Measurements from ENCODE around the gene SRRM4.

SRRM4 gene

DNA sequence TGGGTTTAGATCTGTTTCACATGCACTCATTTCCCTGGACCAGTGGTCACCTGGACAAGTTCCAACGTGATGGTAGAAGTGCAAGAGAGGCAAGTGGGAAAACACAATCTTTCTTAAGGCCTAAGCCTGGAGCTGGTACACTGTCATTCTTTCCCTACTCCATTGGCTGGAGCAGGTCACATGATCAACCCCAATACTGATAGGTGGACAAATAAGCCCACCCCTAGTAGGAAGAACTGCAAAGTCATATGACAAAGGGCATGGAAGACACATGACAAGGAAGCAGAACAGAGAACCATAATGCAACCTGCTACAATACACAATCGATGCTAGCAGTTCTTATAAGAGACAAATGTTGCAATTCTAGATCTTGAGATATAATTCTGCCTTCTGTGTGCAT lies 66.3 kb downstream of the SRRM4 start:
- no peaks in the 10 kb centered on the region for H3K36me3 ChIP-seq (ENCODE audit: control insufficient read depth in 1 of 2, insufficient read depth in 2 of 2, low read length in 2 of 2)
- no peak overlapping the region for H3K27ac ChIP-seq (ENCODE audit: low read length)
- H3K27me3 ChIP-seq (ENCODE audit: low read depth, low read length): no peaks in the 10 kb centered on the region
- peaks cover 0 to 9% of the 10 kb centered on the region in 2 donors for H3K9me3 ChIP-seq (ENCODE audit: control insufficient read depth in 1 of 2, low read length in 2 of 2)
- H3K4me3 ChIP-seq (ENCODE audit: low read depth in 1 of 2, low read length in 2 of 2): no peak overlapping the region
- H3K4me1 ChIP-seq (ENCODE audit: control insufficient read depth in 1 of 2, insufficient read depth in 2 of 2, low read length in 2 of 2): no peaks in the 10 kb centered on the region

DNA sequence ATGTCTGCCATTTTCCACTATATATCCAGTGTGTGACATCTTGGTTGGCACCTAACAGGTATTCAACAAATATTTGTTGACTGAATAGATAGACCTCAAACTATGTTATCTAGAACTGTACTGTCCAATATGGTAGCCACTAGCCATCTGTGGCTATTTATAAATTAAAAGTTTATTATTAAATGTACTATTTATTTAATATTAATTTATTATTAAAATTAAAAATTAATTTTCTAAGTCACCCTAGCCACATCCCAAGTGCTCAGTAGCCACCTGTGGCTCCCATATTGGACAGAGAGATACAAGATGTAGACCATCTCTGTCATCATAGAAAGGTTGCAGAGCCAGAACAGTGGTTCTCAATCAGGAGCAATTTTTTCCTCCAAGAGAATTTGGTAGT lies 69.3 kb downstream of the SRRM4 start:
- Histone ChIP-seq H3K27me3 (ENCODE audit: low read depth, low read length) (no peaks in the 10 kb centered on the region), H3K9me3 (ENCODE audit: control insufficient read depth in 1 of 2, low read length in 2 of 2) (peaks cover 0 to 12% of the 10 kb centered on the region in 2 donors), H3K4me3 (ENCODE audit: low read depth in 1 of 2, low read length in 2 of 2) (no peak overlapping the region), H3K27ac (ENCODE audit: low read length) (no peak overlapping the region), H3K4me1 (ENCODE audit: control insufficient read depth in 1 of 2, insufficient read depth in 2 of 2, low read length in 2 of 2) (no peaks in the 10 kb centered on the region), H3K36me3 (ENCODE audit: control insufficient read depth in 1 of 2, insufficient read depth in 2 of 2, low read length in 2 of 2) (no peaks in the 10 kb centered on the region)

DNA sequence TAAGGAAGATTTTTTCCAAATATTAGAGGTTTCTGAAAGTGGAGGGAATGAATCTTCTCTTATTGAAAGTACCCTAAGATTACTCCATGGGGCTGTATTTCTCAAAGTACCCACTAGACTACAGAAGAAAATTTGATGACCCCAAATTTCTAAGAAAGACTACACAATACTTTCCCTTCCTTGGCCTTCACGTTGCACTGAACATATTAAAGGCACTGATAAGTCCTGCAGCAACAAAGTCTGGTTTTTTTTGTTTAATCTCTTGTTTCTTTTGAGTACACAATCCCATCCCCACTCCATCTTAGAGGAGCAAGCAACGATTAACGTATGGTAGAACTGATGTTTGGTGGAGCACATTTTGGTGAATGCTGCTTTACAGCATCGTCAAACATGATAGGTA lies 70.1 kb downstream of the SRRM4 start:
- H3K9me3 ChIP-seq (ENCODE audit: control insufficient read depth in 1 of 2, low read length in 2 of 2): peaks cover 0 to 12% of the 10 kb centered on the region in 2 donors
- H3K27ac ChIP-seq (ENCODE audit: low read length): no peak overlapping the region
- H3K4me3 ChIP-seq (ENCODE audit: low read depth in 1 of 2, low read length in 2 of 2): no peak overlapping the region
- no peaks in the 10 kb centered on the region for H3K36me3 ChIP-seq (ENCODE audit: control insufficient read depth in 1 of 2, insufficient read depth in 2 of 2, low read length in 2 of 2)
- no peaks in the 10 kb centered on the region for H3K4me1 ChIP-seq (ENCODE audit: control insufficient read depth in 1 of 2, insufficient read depth in 2 of 2, low read length in 2 of 2)
- no peaks in the 10 kb centered on the region for H3K27me3 ChIP-seq (ENCODE audit: low read depth, low read length)

DNA sequence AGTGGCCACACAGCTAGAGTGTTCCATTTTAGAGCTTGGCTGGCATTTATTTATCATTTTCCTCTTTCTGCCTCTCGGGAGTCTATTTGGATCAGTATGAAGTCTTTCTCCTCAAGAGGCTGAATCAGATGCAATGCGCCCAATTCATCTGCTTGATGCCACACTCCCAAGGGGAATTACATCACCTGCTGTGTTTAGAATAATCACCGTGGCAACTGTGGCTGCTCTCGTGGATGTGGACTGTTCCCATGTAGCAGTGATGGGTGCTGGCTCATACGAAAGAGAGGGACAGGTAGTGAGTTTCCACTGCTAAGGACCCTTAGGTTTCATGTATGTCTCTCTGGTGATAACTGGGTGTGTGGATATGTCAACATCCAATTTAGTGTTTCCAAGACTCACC lies 70.7 kb downstream of the SRRM4 start:
- Histone ChIP-seq H3K4me3 (ENCODE audit: low read depth in 1 of 2, low read length in 2 of 2) (no peak overlapping the region), H3K4me1 (ENCODE audit: control insufficient read depth in 1 of 2, insufficient read depth in 2 of 2, low read length in 2 of 2) (no peaks in the 10 kb centered on the region), H3K36me3 (ENCODE audit: control insufficient read depth in 1 of 2, insufficient read depth in 2 of 2, low read length in 2 of 2) (no peaks in the 10 kb centered on the region), H3K9me3 (ENCODE audit: control insufficient read depth in 1 of 2, low read length in 2 of 2) (peaks cover 0 to 12% of the 10 kb centered on the region in 2 donors), H3K27ac (ENCODE audit: low read length) (no peak overlapping the region), H3K27me3 (ENCODE audit: low read depth, low read length) (no peaks in the 10 kb centered on the region)

DNA sequence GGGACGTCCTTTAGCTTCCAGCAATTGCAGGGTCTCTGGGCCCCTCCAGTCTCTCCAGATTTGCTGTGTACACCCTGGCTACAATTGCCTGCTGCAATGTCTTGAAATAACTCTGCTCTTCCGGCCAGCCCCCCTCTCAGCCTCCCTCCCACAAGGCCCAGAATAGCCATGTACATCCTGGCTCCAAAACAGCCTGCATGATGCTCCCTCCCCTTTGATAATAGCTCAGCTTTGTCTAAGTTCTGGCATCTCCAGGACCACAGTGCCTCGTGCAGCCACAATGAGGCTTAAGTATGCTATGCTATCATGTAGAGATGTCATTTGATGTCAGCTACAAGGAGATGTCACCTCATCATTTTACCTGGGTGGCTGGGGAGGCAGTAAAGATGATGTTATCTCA lies 74.6 kb downstream of the SRRM4 start:
- Histone ChIP-seq H3K4me1 (ENCODE audit: control insufficient read depth in 1 of 2, insufficient read depth in 2 of 2, low read length in 2 of 2) (no peaks in the 10 kb centered on the region), H3K27ac (ENCODE audit: low read length) (no peak overlapping the region), H3K27me3 (ENCODE audit: low read depth, low read length) (no peaks in the 10 kb centered on the region), H3K9me3 (ENCODE audit: control insufficient read depth in 1 of 2, low read length in 2 of 2) (peaks cover 0 to 3% of the 10 kb centered on the region in 2 donors), H3K4me3 (ENCODE audit: low read depth in 1 of 2, low read length in 2 of 2) (no peak overlapping the region), H3K36me3 (ENCODE audit: control insufficient read depth in 1 of 2, insufficient read depth in 2 of 2, low read length in 2 of 2) (no peaks in the 10 kb centered on the region)

DNA sequence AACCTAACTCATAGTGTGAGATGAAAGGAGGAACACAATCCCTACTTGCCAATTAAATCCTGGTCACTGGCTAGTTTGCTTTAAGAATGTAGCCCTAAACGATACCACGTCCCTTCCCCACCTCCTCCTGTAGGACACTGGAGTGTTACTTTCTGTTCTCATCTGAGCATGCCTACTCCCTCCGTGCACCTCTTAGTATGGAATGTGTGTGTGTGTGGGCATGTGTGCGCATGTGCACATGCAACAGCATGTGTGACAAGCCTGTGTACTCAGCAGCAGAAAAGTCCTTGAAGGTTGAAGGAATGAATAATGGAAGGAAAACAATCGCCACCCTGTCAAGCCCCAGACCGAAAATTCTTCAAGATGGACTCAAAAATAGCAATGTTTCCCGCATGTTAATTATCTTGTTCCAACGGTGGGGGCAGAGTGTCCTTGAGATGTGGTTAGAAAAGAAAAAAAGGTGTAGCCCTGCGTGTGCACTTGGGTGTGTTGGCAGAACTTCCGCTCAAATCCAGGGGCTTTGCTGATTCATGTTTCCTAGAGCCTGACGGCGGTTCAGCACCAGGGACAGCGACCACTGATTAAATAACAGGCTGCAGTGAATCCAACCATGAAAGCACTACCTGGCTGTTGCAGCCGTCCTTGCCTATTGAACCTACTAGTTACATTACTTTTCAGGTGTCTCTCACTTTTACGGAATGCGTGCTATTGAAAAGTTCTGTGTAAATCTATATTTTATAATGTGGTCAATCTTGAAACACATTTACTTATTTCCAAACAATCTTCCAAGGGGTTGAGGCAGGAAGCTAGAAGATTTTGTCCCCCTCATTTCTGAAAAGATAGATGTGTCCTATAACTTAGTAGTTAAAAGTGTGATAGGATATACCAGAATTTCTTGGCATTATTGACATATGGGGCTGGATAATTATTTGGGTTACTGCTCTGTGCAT lies 79.8 kb downstream of the SRRM4 start:
- Histone ChIP-seq H3K36me3 (ENCODE audit: control insufficient read depth in 1 of 2, insufficient read depth in 2 of 2, low read length in 2 of 2) (no peaks in the 10 kb centered on the region), H3K4me1 (ENCODE audit: control insufficient read depth in 1 of 2, insufficient read depth in 2 of 2, low read length in 2 of 2) (no peaks in the 10 kb centered on the region), H3K27me3 (ENCODE audit: low read depth, low read length) (no peaks in the 10 kb centered on the region), H3K4me3 (ENCODE audit: low read depth in 1 of 2, low read length in 2 of 2) (no peak overlapping the region), H3K27ac (ENCODE audit: low read length) (no peak overlapping the region), H3K9me3 (ENCODE audit: control insufficient read depth in 1 of 2, low read length in 2 of 2) (no peaks in the 10 kb centered on the region)

DNA sequence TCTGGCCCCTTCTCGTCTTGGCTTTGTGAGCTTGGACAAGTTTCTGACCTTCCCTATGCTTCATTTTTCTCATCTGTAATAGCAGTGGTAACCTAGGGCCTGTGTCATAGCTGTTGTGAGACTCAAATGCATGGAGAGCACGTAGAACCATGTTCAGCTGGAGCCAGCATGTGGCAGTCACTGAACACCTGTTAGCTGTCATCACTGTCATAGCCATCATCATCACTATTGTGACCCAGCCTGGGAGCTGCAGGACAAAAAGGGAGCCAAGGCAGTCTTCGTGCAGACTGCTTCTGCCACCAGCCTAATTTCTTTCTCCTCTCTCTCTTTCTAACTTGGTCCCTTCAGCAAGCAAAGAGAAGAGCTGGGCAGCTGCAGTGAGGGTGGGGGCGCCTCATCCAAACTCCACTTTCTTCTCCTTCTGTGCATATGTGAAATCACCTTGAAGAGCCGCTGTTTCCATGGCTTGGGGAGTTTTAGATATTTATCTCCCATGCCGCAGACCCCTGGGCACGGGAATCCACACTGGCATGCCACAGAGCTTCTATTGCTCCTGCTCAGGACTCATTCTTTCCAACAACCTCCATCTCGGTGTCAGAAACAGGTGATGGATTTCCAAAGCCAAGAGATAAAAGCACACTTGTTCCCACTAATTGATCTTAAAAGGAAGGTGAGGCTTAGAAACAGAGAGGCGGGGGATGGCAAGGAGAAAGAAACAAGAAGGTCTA lies 87.0 kb downstream of the SRRM4 start:
- Histone ChIP-seq H3K27me3 (ENCODE audit: low read depth, low read length) (no peaks in the 10 kb centered on the region), H3K36me3 (ENCODE audit: control insufficient read depth in 1 of 2, insufficient read depth in 2 of 2, low read length in 2 of 2) (no peaks in the 10 kb centered on the region), H3K4me1 (ENCODE audit: control insufficient read depth in 1 of 2, insufficient read depth in 2 of 2, low read length in 2 of 2) (no peaks in the 10 kb centered on the region), H3K4me3 (ENCODE audit: low read depth in 1 of 2, low read length in 2 of 2) (no peak overlapping the region), H3K27ac (ENCODE audit: low read length) (no peak overlapping the region), H3K9me3 (ENCODE audit: control insufficient read depth in 1 of 2, low read length in 2 of 2) (no peaks in the 10 kb centered on the region)

DNA sequence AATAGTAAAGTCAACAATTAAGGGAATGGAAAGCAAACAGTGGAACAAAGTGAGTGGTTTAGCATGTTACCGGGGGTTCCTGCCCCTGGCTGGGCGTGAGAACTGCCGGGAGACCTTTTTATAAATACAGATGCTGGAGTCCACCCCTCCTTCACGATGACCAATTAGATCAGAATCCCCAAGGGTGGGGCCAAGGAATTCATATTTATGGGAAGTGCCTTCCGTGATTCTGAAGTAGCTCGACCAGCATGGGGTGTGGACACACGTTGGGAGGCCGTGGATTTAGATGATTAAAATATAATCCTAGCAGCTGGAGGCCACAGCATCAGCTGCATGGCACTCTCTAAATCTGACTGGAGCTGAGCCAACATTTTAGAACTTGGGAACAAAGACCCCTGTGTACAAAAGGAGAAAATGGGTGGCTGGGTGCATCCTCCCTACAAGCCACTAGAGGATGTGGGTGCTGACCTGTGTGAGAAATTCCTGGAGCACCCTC lies 87.9 kb downstream of the SRRM4 start:
- Histone ChIP-seq H3K4me3 (ENCODE audit: low read depth in 1 of 2, low read length in 2 of 2) (no peak overlapping the region), H3K9me3 (ENCODE audit: control insufficient read depth in 1 of 2, low read length in 2 of 2) (no peaks in the 10 kb centered on the region), H3K27me3 (ENCODE audit: low read depth, low read length) (no peaks in the 10 kb centered on the region), H3K36me3 (ENCODE audit: control insufficient read depth in 1 of 2, insufficient read depth in 2 of 2, low read length in 2 of 2) (no peaks in the 10 kb centered on the region), H3K27ac (ENCODE audit: low read length) (no peak overlapping the region), H3K4me1 (ENCODE audit: control insufficient read depth in 1 of 2, insufficient read depth in 2 of 2, low read length in 2 of 2) (no peaks in the 10 kb centered on the region)

DNA sequence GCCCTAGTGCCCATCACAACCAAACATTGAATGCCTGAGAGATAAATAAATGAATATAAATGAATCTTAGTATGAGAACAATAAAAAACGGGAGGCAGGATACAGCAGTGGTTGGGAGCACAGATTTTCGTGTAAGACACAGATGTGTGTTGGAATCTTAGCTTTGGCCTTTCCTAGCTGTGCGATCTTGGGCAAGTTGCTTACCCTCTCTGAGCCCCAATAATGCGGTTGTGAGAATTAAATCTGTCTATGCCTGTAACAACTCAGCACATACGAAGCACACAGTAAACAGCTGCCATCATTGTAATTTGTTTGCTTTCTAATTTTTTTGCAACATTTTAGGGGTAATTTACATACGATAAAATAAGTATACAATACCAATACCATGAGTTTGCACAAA lies 89.8 kb downstream of the SRRM4 start:
- H3K27ac ChIP-seq (ENCODE audit: low read length): no peak overlapping the region
- H3K4me3 ChIP-seq (ENCODE audit: low read depth in 1 of 2, low read length in 2 of 2): no peak overlapping the region
- no peaks in the 10 kb centered on the region for H3K4me1 ChIP-seq (ENCODE audit: control insufficient read depth in 1 of 2, insufficient read depth in 2 of 2, low read length in 2 of 2)
- H3K9me3 ChIP-seq (ENCODE audit: control insufficient read depth in 1 of 2, low read length in 2 of 2): no peaks in the 10 kb centered on the region
- no peaks in the 10 kb centered on the region for H3K27me3 ChIP-seq (ENCODE audit: low read depth, low read length)
- H3K36me3 ChIP-seq (ENCODE audit: control insufficient read depth in 1 of 2, insufficient read depth in 2 of 2, low read length in 2 of 2): no peaks in the 10 kb centered on the region

DNA sequence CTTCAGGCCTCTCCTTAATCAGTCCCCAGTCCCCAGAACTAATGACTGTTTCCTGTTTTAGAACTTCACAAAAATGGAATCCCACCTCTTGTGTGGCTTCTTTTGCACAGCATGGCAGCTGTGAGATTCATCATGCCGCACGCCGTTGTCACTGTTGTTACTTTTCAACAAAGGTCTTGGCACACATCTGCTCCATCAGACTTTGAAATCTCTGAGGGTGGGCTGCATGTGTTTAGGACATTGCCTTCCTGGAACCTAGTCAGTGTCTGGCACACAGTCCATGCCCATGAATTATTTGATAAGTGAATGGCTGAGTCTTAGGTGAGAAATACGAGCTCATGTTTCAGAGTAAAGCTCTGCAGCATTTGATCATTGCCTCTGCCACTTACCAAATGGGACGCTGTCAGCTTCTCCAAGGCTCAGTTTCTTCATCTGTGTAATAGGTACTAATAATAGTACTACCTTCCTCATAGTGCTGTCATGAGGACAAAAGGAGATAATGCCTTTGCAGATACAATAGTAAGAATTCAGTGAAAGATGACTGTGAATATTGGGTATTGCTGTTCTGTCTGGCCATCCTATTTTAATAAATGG lies 90.4 kb downstream of the SRRM4 start:
- Histone ChIP-seq H3K4me3 (ENCODE audit: low read depth in 1 of 2, low read length in 2 of 2) (no peak overlapping the region), H3K4me1 (ENCODE audit: control insufficient read depth in 1 of 2, insufficient read depth in 2 of 2, low read length in 2 of 2) (no peaks in the 10 kb centered on the region), H3K9me3 (ENCODE audit: control insufficient read depth in 1 of 2, low read length in 2 of 2) (no peaks in the 10 kb centered on the region), H3K27me3 (ENCODE audit: low read depth, low read length) (no peaks in the 10 kb centered on the region), H3K36me3 (ENCODE audit: control insufficient read depth in 1 of 2, insufficient read depth in 2 of 2, low read length in 2 of 2) (no peaks in the 10 kb centered on the region), H3K27ac (ENCODE audit: low read length) (no peak overlapping the region)

DNA sequence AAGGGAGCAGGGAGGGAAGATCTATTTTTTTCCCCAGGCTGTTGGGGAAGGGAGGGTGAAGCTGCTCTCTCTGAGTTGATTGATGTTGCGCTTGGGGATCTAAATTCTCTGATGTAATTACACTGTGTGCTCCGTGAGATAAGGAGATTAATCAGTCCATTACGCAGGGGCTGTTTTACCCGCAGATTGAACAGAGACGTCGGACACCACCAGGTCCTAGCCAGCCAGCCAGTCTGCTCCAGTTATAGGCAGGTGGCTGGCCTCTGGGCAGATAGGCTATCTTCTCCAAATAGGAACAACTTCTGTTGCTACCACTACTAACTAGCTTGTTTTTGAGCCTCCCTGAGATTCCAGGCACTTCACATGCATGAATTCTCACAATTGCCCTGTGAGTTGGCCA lies 91.1 kb downstream of the SRRM4 start:
- Histone ChIP-seq H3K9me3 (ENCODE audit: control insufficient read depth in 1 of 2, low read length in 2 of 2) (no peaks in the 10 kb centered on the region), H3K27me3 (ENCODE audit: low read depth, low read length) (no peaks in the 10 kb centered on the region)

More for the DNA sequence above, 91.1 kb downstream of the SRRM4 start:
- no peak overlapping the region for H3K4me3 ChIP-seq (ENCODE audit: low read depth in 1 of 2, low read length in 2 of 2)
- H3K36me3 ChIP-seq (ENCODE audit: control insufficient read depth in 1 of 2, insufficient read depth in 2 of 2, low read length in 2 of 2): no peaks in the 10 kb centered on the region
- H3K27ac ChIP-seq (ENCODE audit: low read length): no peak overlapping the region
- H3K4me1 ChIP-seq (ENCODE audit: control insufficient read depth in 1 of 2, insufficient read depth in 2 of 2, low read length in 2 of 2): no peaks in the 10 kb centered on the region

Data from muscle layer of duodenum (tissue), 2 donors.